ENCODE data around the gene CALCOCO1. TPM values are rescaled to one million over a fixed set of nuclear protein-coding genes. Genes with fewer than 3 reads are reported as not detected.

Gene CALCOCO1
- total and polyA plus RNA-seq, 2 of the 13 experiments (the other 11 are each of a cell fraction or from before 2014, with no cell fraction given), result 7.7 to 47.7 TPM

DNA sequence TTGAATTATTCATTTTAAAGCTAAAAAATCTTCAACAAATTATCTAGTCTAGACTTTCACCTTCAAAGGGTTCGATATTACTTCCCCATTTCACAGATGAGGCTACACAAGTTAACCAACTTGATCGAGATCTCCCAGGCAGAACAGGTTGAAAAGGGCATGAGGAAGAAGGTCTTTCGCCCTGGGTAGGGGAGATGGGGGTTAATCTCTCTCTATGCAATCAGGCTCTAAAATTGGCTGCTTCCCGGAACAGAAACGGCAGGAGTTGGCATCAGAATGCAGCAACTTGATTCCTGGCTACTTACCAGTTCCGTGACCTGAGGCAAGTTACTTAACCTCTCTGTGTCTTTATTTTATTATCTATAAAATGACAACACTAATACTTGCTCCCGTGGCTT is 26.9 kb upstream of the CALCOCO1 start:
- H3K4me2 ChIP-seq (ENCODE audit: low read depth, low read length), result no peak overlapping the region
- no peaks in the 10 kb centered on the region for H3K79me2 ChIP-seq (ENCODE audit: insufficient read depth, low read length)
- no peaks in the 10 kb centered on the region for H3K36me3 ChIP-seq (replicated peaks in 1 of 2; ENCODE audit: control insufficient read depth in 1 of 2, insufficient read depth in 2 of 2, low read length in 2 of 2)
- no peak overlapping the region for H3K9ac ChIP-seq (ENCODE audit: insufficient read depth, low read depth, low read length)
- intact Hi-C loops (cut with micrococcal nuclease; ENCODE audit: unreplicated experiment), result no loop called here
- WGBS (ENCODE audit: low lambda C conversion rate), result 8% methylated on average over 7 of the region's 7 CpGs
- H3K27ac ChIP-seq (ENCODE audit: extremely low read length, insufficient read depth, low read length), result no peak overlapping the region
- ChIA-PET CTCF (ENCODE audit: low intra/inter-chr PET ratio, low total read pairs) (no interaction called here), POLR2A (no interaction called here)
- TF ChIP-seq, protein P1, sequence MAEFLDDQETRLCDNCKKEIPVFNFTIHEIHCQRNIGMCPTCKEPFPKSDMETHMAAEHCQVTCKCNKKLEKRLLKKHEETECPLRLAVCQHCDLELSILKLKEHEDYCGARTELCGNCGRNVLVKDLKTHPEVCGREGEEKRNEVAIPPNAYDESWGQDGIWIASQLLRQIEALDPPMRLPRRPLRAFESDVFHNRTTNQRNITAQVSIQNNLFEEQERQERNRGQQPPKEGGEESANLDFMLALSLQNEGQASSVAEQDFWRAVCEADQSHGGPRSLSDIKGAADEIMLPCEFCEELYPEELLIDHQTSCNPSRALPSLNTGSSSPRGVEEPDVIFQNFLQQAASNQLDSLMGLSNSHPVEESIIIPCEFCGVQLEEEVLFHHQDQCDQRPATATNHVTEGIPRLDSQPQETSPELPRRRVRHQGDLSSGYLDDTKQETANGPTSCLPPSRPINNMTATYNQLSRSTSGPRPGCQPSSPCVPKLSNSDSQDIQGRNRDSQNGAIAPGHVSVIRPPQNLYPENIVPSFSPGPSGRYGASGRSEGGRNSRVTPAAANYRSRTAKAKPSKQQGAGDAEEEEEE (CRISPR knock-in tag; IDR thresholded peaks at IDR 0.05; ENCODE audit: borderline replicate concordance), result no peak
- TF ChIP-seq ZNF746 (CRISPR knock-in tag; IDR thresholded peaks at IDR 0.05), result no peak
- TF ChIP-seq ZNF446 (CRISPR knock-in tag; IDR thresholded peaks at IDR 0.05), result no peak
- no peak for TF ChIP-seq NR2F1 (CRISPR knock-in tag; IDR thresholded peaks at IDR 0.05)
- TF ChIP-seq ARHGAP35 (CRISPR knock-in tag; IDR thresholded peaks at IDR 0.05; ENCODE audit: borderline replicate concordance), result no peak
- TF ChIP-seq, protein P2, sequence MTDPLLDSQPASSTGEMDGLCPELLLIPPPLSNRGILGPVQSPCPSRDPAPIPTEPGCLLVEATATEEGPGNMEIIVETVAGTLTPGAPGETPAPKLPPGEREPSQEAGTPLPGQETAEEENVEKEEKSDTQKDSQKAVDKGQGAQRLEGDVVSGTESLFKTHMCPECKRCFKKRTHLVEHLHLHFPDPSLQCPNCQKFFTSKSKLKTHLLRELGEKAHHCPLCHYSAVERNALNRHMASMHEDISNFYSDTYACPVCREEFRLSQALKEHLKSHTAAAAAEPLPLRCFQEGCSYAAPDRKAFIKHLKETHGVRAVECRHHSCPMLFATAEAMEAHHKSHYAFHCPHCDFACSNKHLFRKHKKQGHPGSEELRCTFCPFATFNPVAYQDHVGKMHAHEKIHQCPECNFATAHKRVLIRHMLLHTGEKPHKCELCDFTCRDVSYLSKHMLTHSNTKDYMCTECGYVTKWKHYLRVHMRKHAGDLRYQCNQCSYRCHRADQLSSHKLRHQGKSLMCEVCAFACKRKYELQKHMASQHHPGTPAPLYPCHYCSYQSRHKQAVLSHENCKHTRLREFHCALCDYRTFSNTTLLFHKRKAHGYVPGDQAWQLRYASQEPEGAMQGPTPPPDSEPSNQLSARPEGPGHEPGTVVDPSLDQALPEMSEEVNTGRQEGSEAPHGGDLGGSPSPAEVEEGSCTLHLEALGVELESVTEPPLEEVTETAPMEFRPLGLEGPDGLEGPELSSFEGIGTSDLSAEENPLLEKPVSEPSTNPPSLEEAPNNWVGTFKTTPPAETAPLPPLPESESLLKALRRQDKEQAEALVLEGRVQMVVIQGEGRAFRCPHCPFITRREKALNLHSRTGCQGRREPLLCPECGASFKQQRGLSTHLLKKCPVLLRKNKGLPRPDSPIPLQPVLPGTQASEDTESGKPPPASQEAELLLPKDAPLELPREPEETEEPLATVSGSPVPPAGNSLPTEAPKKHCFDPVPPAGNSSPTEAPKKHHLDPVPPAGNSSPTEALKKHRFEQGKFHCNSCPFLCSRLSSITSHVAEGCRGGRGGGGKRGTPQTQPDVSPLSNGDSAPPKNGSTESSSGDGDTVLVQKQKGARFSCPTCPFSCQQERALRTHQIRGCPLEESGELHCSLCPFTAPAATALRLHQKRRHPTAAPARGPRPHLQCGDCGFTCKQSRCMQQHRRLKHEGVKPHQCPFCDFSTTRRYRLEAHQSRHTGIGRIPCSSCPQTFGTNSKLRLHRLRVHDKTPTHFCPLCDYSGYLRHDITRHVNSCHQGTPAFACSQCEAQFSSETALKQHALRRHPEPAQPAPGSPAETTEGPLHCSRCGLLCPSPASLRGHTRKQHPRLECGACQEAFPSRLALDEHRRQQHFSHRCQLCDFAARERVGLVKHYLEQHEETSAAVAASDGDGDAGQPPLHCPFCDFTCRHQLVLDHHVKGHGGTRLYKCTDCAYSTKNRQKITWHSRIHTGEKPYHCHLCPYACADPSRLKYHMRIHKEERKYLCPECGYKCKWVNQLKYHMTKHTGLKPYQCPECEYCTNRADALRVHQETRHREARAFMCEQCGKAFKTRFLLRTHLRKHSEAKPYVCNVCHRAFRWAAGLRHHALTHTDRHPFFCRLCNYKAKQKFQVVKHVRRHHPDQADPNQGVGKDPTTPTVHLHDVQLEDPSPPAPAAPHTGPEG (CRISPR knock-in tag; IDR thresholded peaks at IDR 0.05), result no peak
- TF ChIP-seq, protein P3, sequence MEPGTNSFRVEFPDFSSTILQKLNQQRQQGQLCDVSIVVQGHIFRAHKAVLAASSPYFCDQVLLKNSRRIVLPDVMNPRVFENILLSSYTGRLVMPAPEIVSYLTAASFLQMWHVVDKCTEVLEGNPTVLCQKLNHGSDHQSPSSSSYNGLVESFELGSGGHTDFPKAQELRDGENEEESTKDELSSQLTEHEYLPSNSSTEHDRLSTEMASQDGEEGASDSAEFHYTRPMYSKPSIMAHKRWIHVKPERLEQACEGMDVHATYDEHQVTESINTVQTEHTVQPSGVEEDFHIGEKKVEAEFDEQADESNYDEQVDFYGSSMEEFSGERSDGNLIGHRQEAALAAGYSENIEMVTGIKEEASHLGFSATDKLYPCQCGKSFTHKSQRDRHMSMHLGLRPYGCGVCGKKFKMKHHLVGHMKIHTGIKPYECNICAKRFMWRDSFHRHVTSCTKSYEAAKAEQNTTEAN (CRISPR knock-in tag; conservative IDR thresholded peaks at IDR 0.05), result no peak
- TF ChIP-seq, protein P4, sequence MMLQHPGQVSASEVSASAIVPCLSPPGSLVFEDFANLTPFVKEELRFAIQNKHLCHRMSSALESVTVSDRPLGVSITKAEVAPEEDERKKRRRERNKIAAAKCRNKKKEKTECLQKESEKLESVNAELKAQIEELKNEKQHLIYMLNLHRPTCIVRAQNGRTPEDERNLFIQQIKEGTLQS (CRISPR knock-in tag; IDR thresholded peaks at IDR 0.05), result no peak
- TF ChIP-seq HOXD1 (CRISPR knock-in tag; IDR thresholded peaks at IDR 0.05), result no peak
- TF ChIP-seq, protein P5, sequence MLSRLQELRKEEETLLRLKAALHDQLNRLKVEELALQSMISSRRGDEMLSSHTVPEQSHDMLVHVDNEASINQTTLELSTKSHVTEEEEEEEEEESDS (CRISPR knock-in tag; IDR thresholded peaks at IDR 0.05; ENCODE audit: borderline replicate concordance), result no peak
- no peak for TF ChIP-seq ZNF331 (CRISPR knock-in tag; IDR thresholded peaks at IDR 0.05)
- TF ChIP-seq, protein P6, sequence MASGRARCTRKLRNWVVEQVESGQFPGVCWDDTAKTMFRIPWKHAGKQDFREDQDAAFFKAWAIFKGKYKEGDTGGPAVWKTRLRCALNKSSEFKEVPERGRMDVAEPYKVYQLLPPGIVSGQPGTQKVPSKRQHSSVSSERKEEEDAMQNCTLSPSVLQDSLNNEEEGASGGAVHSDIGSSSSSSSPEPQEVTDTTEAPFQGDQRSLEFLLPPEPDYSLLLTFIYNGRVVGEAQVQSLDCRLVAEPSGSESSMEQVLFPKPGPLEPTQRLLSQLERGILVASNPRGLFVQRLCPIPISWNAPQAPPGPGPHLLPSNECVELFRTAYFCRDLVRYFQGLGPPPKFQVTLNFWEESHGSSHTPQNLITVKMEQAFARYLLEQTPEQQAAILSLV (CRISPR knock-in tag; IDR thresholded peaks at IDR 0.05; ENCODE audit: borderline replicate concordance), result no peak
- TF ChIP-seq ZNF788 (CRISPR knock-in tag; IDR thresholded peaks at IDR 0.05; ENCODE audit: borderline replicate concordance), result no peak
- FAIRE-seq, result no peak
- no peaks in the 10 kb centered on the region for H3K9me3 ChIP-seq (ENCODE audit: low read length)
- no peak for ATAC-seq
- in situ Hi-C loops (cut with HindIII; ENCODE audit: extremely low pct_ligation_motif_present, low pct_unique_long_range_greater_than_20kb), result loop anchor here (10.0 kb wide), 1 partner anchor 461 kb away; no protein-coding TSS in a partner anchor
- H2AFZ ChIP-seq (ENCODE audit: low read length), result no peak overlapping the region
- H3K4me1 ChIP-seq (ENCODE audit: insufficient read depth, low read length), result peaks cover 23% of the 10 kb centered on the region
- DNase-seq (ENCODE audit: low spot score), result no peak
- no TSS peak for BruUV-seq (replicated peaks)
- H3K4me3 ChIP-seq (replicated peaks in 1 of 3; ENCODE audit: insufficient read depth in 1 of 3, low read depth in 2 of 3, low read length in 3 of 3), result no peak overlapping the region
- H4K20me1 ChIP-seq (ENCODE audit: insufficient read depth, low read length), result no peaks in the 10 kb centered on the region
- H3K27me3 ChIP-seq (ENCODE audit: control insufficient read depth in 1 of 2, insufficient read depth in 2 of 2, low read length in 2 of 2), result peaks cover 2 to 93% of the 10 kb centered on the region in 2 experiments; a peak in 4 of 5 replicates

Measured in HepG2 (cell line).